Bronchial epithelial cell (primary cell): Measurements from ENCODE around the gene HSFY1. TPM values are rescaled to one million over a fixed set of nuclear protein-coding genes. Genes with fewer than 3 reads are reported as not detected.
"Not testable (repeated sequence)": the region's sequence is repeated elsewhere in the genome, so short reads cannot be mapped to it uniquely, and the experiment has no call there.

Source experiments
- DNase-seq: peaks from one replicate; pipeline ENCODE4 v3.0.0-alpha.2; 2010; ENCODE audit warnings: low read depth
- FAIRE-seq: peaks from 2 replicates; lab custom pipeline; 2011; peaks lifted over from hg19 to GRCh38; lab: Jason Lieb, UNC
- H3K27me3 ChIP-seq: 2 replicates; pipeline ENCODE4 v1.5.1; 2011; ENCODE audit warnings: low read length; ENCODE audit not compliant: control insufficient read depth, insufficient read depth
- H3K36me3 ChIP-seq: 2 replicates; pipeline ENCODE4 v1.5.1; 2011; ENCODE audit warnings: low read length; ENCODE audit not compliant: control insufficient read depth, insufficient read depth
- H3K4me3 ChIP-seq: 2 replicates; pipeline ENCODE4 v1.5.1; 2011; ENCODE audit warnings: mild to moderate bottlenecking, low read depth, low read length, control low read depth
- total RNA-seq: library from RNA; depleted of rRNA; stranded (reverse); fragments of >200 nt; gene quantifications from 2 replicates; pipeline ENCODE4 v1.2.1, GENCODE V29; 2014

The HSFY1 gene, protein sequence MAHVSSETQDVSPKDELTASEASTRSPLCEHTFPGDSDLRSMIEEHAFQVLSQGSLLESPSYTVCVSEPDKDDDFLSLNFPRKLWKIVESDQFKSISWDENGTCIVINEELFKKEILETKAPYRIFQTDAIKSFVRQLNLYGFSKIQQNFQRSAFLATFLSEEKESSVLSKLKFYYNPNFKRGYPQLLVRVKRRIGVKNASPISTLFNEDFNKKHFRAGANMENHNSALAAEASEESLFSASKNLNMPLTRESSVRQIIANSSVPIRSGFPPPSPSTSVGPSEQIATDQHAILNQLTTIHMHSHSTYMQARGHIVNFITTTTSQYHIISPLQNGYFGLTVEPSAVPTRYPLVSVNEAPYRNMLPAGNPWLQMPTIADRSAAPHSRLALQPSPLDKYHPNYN
- not detected in 2 replicates for total RNA-seq

DNA sequence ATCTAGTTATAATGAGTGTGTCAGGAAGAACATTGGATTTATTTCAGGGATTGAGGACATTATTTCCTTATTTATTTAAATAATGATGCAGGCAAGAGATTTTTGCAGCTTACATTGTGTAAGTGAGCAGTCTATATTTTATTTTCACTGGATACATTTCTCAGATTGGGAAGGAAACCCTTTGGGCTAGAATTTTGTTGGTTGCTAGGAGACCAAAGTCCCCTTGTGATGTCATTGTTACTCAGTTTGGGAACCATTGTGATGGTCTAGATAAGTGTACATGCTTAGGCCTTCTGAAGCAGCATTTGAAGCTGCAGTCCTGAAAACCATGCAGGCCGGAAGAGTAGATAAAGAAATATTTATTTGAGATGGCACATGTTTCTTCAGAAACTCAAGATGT is at the start of gene HSFY1:
Gene HSFY1 (plus strand): TSS at position 301 of the 400 bp plus-strand sequence. CDS start 68 bp downstream, at position 369.
- FAIRE-seq, H3K27me3 ChIP-seq, H3K36me3 ChIP-seq, DNase-seq, H3K4me3 ChIP-seq: not testable (repeated sequence)

DNA sequence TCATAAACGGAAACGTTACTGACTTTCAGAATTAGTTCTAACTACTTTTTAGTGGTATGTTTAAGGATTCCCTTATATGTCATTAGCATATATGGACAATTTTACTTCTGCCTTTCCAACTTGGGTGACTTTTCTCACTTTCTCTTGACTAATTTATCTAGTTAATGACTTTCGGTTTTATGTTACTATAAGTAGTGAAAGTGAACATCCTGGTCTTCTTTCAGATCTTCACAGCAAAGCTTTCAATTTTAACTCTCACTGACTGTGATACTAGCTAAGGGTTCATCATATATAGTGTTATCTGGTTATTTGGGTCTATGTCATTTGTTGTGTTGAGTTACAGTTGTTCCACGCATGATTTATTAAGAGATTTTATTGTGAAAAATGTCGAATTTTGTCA is 42.3 kb upstream of the HSFY1 start:
- not testable (repeated sequence) for FAIRE-seq, H3K4me3 ChIP-seq, H3K27me3 ChIP-seq, DNase-seq, H3K36me3 ChIP-seq

DNA sequence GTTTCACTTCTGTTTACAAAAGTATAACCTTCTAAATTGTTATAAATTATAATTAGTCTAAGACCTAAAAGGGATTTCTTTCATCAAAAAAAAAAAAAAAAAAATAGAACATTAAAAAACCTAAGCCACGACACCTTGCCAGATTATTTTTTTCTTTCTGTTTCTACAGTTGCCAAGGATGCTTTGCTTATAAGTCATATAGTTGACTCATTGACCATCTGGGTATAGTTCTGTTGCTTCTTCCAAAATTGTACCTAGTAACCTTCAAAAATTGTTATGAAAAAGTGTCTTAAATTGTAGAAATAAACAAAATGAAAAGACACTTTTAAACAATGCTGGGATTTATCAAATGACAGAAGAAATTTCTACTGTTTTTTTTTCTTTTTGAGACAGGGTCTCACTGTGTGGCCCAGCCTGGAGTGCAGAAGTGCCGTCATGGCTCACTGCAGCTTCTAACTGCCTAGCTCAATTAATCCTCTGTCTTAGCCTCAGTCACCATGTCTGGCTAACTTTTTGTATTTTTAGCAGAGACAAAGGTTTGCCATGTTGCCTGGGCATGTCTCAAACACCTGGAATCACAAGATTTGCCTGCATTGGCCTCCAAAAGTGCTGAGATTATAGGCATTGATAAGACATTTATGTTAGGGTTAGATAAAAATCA is 15.4 kb upstream of the HSFY1 start:
- H3K4me3 ChIP-seq, H3K27me3 ChIP-seq, FAIRE-seq, DNase-seq, H3K36me3 ChIP-seq: not testable (repeated sequence)

DNA sequence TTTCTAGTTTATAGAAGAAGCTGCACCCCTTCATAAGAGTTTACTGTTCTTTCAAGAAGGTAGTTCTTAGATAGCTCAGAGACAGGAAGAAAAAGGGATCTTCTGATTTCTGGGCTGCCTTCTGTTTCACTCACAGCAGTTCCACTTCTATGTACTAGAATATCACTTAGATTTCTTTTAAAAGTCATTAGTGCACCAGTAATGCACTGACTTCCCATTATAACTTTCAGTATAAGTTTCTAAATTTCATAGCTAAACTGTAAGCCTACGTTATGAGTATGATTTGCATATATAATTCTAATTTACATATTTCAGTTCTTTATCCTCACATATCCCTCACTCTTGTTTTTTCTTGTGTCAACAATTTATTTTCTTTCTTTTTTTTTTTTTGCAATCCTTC is 7.6 kb upstream of the HSFY1 start:
- H3K4me3 ChIP-seq, H3K27me3 ChIP-seq, FAIRE-seq, DNase-seq, H3K36me3 ChIP-seq: not testable (repeated sequence)

DNA sequence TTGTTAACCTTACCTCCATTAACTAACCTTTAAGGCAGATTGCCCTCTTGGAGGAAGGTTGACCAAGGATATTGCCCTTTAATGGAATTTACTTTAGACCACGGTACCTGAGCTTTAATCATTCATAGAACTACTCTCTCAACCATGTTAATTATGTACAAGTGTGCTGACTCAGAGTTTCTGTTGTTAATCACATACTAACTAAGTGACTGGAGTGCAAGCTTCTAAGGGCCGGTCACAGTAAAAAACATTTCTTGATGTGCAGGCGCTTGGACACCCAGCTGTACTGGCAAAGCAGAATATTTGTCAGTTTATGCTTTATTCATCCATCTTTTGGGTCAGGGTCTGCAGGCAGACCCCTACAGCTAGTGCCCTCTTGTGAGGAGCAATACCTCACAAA is 6.6 kb downstream of the HSFY1 start:
- H3K27me3 ChIP-seq, FAIRE-seq, DNase-seq, H3K4me3 ChIP-seq, H3K36me3 ChIP-seq: not testable (repeated sequence)

DNA sequence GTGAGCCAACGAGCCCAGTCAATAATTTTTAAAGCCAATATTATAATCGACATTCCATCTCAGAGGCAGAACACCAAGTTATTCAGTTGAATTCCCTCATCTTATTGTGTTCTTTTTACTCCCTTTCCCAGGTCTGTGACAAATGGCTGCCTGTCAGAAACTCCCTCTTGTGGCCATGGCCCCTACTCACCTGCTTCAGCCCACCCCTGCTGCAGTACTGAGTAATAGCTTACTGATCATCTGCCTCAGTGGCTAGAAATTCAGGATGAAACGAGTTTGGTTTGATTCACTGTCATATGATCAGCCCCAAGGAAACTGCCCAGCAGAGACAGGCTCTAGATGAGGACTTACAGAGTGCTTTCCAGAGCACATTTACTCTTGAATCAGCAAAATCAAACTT is 19.4 kb downstream of the HSFY1 start:
- DNase-seq, FAIRE-seq, H3K36me3 ChIP-seq, H3K4me3 ChIP-seq, H3K27me3 ChIP-seq: not testable (repeated sequence)

Other genes with a start within 250 kb of the HSFY1 start
- not detected in 2 replicates for gene HSFY2, start 227.0 kb downstream of the HSFY1 start, total RNA-seq